GM12872 (cell line): Measurements from ENCODE around the gene TBC1D17.
A peak's percentile ranks its signal among the peaks of the same experiment; 100 is the strongest.

ENCODE experiments used
- TF ChIP-seq, protein P1 (sequence below): IDR thresholded peaks from 3 replicates; pipeline ENCODE4 v1.5.1; 2011; ENCODE audit warnings: low read depth, mild to moderate bottlenecking, low read length, moderate library complexity; ENCODE audit not compliant: insufficient read depth

TBC1D17 gene

DNA sequence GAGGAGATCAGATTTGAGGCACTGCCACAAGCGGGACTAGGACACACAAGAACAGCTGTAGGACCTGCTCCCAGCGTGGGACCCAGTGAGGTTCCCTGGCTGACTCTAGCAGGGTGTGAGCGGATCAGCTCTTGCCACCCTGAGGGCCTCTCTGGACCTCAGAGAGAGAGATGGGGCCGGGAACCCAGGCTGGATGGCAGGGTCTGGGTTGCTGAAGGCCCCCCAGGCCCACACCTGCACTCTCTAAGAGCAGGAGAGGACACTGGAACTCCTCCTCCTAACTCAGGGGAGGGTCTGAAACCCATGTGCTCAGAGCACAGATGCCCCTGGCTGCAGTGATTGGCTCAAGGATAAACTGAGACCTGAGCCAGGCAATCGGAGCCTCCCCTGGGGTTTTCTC is 32.7 kb downstream of the TBC1D17 start:
- TF ChIP-seq, protein P1, sequence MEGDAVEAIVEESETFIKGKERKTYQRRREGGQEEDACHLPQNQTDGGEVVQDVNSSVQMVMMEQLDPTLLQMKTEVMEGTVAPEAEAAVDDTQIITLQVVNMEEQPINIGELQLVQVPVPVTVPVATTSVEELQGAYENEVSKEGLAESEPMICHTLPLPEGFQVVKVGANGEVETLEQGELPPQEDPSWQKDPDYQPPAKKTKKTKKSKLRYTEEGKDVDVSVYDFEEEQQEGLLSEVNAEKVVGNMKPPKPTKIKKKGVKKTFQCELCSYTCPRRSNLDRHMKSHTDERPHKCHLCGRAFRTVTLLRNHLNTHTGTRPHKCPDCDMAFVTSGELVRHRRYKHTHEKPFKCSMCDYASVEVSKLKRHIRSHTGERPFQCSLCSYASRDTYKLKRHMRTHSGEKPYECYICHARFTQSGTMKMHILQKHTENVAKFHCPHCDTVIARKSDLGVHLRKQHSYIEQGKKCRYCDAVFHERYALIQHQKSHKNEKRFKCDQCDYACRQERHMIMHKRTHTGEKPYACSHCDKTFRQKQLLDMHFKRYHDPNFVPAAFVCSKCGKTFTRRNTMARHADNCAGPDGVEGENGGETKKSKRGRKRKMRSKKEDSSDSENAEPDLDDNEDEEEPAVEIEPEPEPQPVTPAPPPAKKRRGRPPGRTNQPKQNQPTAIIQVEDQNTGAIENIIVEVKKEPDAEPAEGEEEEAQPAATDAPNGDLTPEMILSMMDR = no peak

DNA sequence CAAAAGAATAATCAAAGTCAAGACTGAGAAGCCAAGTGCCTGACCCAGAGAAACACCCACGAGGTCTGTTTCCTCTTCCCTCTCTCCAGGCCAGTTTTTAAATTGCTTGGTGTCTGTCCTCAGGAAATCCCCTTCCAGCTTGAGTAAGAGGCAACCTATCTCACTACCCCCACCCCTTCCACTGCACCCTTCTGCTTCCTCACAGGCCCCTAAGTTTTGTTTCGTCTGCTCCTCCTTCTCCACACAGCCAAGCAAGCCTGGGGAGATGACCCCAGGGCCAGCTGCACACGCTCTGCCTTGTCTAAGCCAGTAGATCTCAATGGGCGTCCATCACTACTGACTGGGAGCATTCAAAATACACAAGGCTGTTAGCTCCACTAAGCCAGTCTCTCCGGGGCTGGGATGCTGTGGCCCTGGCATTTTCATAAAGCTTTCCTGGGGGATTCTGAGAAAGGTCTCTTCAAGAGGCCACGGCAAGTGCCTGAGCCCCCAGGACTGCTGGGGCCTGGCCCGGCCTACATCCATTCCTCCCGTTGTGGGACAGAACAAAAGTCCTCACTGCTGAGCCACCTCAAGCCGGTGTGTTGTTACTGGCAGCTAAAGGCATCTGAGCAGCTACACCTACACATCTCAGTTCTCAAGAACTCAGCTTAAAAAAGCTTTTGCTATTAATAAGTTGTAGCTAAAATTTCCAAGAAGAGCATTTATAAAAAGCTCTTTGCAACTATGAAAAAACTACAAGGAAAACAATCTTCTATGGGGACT is 34.1 kb downstream of the TBC1D17 start:
- TF ChIP-seq, protein P1 = no peak

GRCh38 chr19:49912965-49913685 is 35.6 kb downstream of the TBC1D17 start:
- TF ChIP-seq, protein P1 = peak; percentile 71

DNA sequence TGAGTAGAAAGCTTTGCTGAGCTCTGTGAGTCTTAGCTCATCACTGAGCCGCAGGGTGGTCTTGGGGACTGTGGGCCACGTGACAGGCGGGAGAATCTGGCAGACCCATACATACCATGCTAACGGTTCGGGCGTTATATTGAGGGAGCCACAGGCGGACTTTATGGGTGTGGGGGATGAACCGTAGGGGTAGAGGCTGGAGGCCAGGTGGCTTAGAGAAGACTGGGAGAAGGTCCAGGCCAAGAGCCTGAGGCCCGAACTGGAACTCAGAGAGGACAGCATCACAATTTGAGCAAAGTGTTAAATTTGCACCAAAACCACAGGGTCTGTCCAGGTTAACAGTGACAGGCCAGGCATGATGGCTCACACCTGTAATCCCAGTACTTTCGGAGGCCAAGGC is 36.2 kb downstream of the TBC1D17 start:
- TF ChIP-seq, protein P1 = no peak

GRCh38 chr19:49915271-49915670 is 37.8 kb downstream of the TBC1D17 start:
- TF ChIP-seq, protein P1 = peak; percentile 53; the same call in 2 of the 3 replicates

GRCh38 chr19:49916839-49917733 is 39.6 kb downstream of the TBC1D17 start:
- TF ChIP-seq, protein P1 = peak; percentile 25; the same call in 1 of the 3 replicates

DNA sequence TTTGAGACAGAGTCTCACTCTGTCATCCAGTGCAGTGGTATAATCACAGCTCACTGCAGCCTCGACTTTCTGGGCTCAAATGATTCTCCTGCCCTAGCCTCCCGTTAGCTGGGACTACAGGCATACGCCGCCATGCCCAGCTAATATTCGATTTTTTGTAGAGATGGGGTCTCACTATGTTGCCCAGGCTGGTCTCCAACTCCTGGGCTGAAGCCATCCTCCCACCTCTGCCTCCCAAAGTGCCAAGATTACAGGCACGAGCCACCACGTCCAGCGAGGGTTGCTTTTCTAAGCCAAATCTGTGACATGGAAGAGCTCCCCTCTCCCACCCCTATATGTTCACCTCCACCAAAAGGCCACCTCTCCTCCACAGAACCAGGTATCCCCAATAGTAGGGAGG is 40.6 kb downstream of the TBC1D17 start:
- TF ChIP-seq, protein P1 = no peak
